HuH-7.5 (cell line): ENCODE results near the gene PIGW.

Experiments
- DNase-seq: peaks from one replicate; pipeline ENCODE4 v3.0.0; 2011; ENCODE audit warnings: low spot score

PIGW gene

DNA sequence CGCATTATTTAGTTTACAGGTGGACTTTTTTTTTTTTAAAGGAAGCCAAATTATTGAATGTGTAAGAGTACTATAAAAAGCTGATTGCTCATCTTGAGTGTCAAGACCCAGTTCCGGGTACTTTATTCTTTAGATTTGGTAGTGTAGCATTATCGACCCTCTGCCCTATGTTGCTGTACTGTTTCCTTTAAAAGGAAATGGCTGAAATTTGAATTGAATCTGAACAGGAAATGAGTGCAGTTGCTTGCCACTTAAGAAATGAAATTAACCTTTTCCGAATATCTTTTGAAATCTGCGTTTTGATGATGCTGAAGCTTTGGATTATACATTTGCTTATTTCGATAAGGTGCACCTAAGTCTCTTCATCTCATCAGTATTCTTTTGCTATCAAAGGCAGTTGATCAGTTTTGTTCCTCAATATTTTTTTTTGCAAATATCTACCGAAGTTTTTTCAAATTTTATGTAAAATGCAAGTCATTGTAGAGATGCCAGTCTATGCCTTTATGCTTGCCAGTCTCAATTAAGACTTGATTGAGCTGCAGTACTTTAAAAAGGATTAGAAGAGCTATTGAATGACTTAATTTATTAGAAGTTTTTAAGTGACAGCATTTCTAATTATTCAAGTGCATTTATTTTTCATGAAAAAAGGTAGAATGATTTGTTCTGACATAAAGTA, 11.8 kb downstream of the PIGW start:
- no peak for DNase-seq

GRCh38 chr17:36547776-36548175, 13.0 kb downstream of the PIGW start:
- DNase-seq: no peak

- no peak for DNase-seq
Measured at GRCh38 chr17:36550491-36551417, 16.0 kb downstream of the PIGW start.

DNA sequence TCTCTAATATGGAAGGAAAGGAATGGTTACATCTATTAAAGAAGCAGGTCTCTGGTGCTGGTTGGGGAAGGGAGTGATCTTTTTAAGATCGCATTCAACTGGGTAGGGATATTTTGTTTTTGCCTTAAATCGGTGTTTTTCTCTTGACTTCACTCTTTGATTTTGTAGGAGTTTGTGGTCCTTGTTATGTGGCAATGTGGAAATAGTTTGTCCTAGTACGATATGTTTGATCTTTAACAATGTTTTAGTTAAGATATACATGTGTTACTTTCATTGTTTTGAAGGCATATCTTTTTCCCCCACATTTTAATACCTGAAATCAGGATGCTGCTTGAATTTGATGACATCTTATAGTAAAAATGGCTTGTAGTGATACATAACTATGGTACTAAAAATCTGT, 18.7 kb downstream of the PIGW start:
- no peak for DNase-seq

- DNase-seq: no peak
Measured at GRCh38 chr17:36566081-36566480, 31.3 kb downstream of the PIGW start.

DNA sequence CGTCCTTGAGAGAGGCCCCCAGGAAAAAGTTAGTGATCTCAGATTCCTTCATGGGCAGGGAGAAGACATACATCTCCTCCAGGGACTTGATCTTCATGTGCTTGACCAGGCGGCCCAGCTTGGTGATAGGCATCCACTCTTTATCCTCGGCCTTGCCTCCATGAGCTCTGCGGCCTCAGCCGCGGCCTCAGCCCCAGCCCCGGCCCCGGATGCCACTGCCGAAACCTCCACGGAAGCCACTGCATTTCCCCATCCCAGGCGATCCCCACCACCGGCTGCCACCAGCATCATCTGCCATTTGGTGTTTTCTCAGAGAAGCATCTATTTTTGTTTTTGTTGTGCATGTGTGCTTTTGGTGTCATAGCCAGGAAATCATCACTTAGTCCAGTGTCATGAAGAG, 40.2 kb downstream of the PIGW start:
- no peak for DNase-seq

GRCh38 chr17:36576793-36577192, 42.0 kb downstream of the PIGW start:
- DNase-seq: no peak

DNA sequence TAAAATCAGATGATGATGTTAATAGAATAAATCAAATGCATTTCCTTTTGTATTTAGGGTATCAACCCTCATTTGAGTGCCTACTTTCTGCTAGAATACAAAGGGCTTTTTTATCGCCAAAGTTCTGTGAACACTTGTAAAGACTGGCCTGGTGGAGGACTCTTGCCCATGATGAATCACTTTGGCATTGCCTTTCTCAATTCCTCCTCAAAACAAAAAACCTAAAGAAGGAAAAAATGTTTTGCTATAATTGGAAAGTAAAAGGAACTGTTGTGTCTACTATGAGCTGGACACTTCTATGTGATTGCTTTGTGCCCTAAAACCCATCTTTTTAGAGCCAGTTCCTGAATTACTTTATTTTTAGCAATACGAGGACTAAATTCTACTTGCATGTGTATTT, 43.9 kb downstream of the PIGW start:
- no peak for DNase-seq

GRCh38 chr17:36583787-36584186, 49.0 kb downstream of the PIGW start:
- no peak for DNase-seq

- no peak for DNase-seq
Measured at GRCh38 chr17:36586138-36586537, 51.4 kb downstream of the PIGW start.
